ENCODE measurements around the gene DIS3L2.

GRCh38 chr2:232058063-232058877, 96.8 kb downstream of the DIS3L2 start:
- TF ChIP-seq CTCF (IDR thresholded peaks at IDR 0.05; ENCODE audit: low read depth, low read length) (no peak), EZH2phosphoT487 (IDR thresholded peaks at IDR 0.05; ENCODE audit: low read depth) (no peak)

Data from OCI-LY3 (cell line).